GM19372 (cell line): ENCODE data around the gene ECSCR.
"Not testable (repeated sequence)": the region's sequence is repeated elsewhere in the genome, so short reads cannot be mapped to it uniquely, and the experiment has no call there.

Experiments
- ATAC-seq: cut with Tn5 transposase; IDR thresholded peaks from one replicate; pipeline ENCODE4 v1.9.1; 2021; ENCODE audit warnings: mild to moderate bottlenecking, low read depth, moderate library complexity; ENCODE audit not compliant: unreplicated experiment

The ECSCR gene

GRCh38 chr5:139415221-139415861, 47.2 kb downstream of the ECSCR start:
- ATAC-seq: no peak

GRCh38 chr5:139414581-139415130, 47.9 kb downstream of the ECSCR start:
- ATAC-seq: no peak

- peak; percentile 55 for ATAC-seq
Observed at GRCh38 chr5:139413963-139414362, 48.6 kb downstream of the ECSCR start.

- no peak for ATAC-seq
Observed at GRCh38 chr5:139413153-139413552, 49.4 kb downstream of the ECSCR start.

GRCh38 chr5:139410993-139411828, 51.3 kb downstream of the ECSCR start:
- ATAC-seq: no peak

GRCh38 chr5:139410121-139410992, 52.2 kb downstream of the ECSCR start:
- no peak for ATAC-seq

- ATAC-seq: not testable (repeated sequence)
Observed at GRCh38 chr5:139409116-139409515, 53.4 kb downstream of the ECSCR start.

GRCh38 chr5:139408191-139408590, 54.4 kb downstream of the ECSCR start:
- no peak for ATAC-seq

- ATAC-seq: no peak
Observed at GRCh38 chr5:139407517-139407916, 55.0 kb downstream of the ECSCR start.

GRCh38 chr5:139406963-139407362, 55.6 kb downstream of the ECSCR start:
- no peak for ATAC-seq

- no peak for ATAC-seq
Observed at GRCh38 chr5:139404484-139404840, 58.1 kb downstream of the ECSCR start.

- peak; percentile 85 for ATAC-seq
Observed at GRCh38 chr5:139403787-139404483, 58.6 kb downstream of the ECSCR start, which contains the start of gene SPATA24. SPATA24 (minus strand) TSS chr5:139404089; CDS start chr5:139404060, 29 bp downstream.

GRCh38 chr5:139403418-139403786, 59.1 kb downstream of the ECSCR start:
- no peak for ATAC-seq

GRCh38 chr5:139402561-139403158, 59.9 kb downstream of the ECSCR start:
- ATAC-seq: no peak

GRCh38 chr5:139401546-139401945, 61.0 kb downstream of the ECSCR start:
- no peak for ATAC-seq

GRCh38 chr5:139399501-139400121, 62.9 kb downstream of the ECSCR start:
- no peak for ATAC-seq
